Measurements from ENCODE around the gene RNPEP. TPM values are rescaled to one million over a fixed set of nuclear protein-coding genes. Genes with fewer than 3 reads are reported as not detected.

The RNPEP gene
- total RNA-seq, 2 experiments from 2014 or later = 19.9 to 20.8 TPM

DNA sequence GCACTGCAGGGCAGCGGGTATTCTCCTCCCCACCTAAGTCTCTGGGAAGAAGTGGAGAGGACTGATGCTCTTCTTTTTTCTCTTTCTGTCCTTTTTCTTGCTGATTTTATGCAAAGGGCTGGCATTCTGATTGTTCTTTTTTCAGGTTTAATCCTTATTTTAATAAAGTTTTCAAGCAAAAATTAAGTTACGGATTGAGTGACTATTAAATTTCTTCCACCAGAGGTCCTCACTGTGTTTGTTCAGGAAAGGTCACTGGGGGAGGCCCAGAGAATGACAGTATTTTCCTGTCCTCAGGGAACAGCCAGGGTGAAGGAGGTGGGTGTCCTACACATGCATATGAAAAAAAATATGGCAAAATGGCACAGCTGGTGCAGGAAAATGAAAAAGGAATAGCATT, 23.5 kb downstream of the RNPEP start:
- intact Hi-C loops (cut with DNase I, micrococcal nuclease) = no loop called here
- Mint-ChIP-seq H3K27ac (no peak overlapping the region), H3K9me3 (no peaks in the 10 kb centered on the region), H3K36me3 (ENCODE audit: low read depth) (peaks cover 60% of the 10 kb centered on the region), H3K27me3 (no peaks in the 10 kb centered on the region), H3K4me1 (ENCODE audit: low read depth) (no peaks in the 10 kb centered on the region), H3K4me3 (no peak overlapping the region)
- peaks cover 46% of the 10 kb centered on the region for H3K36me3 ChIP-seq (ENCODE audit: insufficient read depth, low read length)
- DNase-seq = no peak
- no peak overlapping the region for H3K27ac ChIP-seq (ENCODE audit: low read depth in 1 of 2, low read length in 2 of 2)
- ChIA-PET CTCF (no interaction called here), POLR2A (no interaction called here)
- H3K9me3 ChIP-seq (ENCODE audit: control insufficient read depth in 1 of 2, insufficient read depth in 1 of 2, low read length in 2 of 2) = peaks cover 0 to 6% of the 10 kb centered on the region in 2 experiments
- peaks cover 3% of the 10 kb centered on the region for H3K4me1 ChIP-seq (ENCODE audit: insufficient read depth, low read length)
- H3K4me3 ChIP-seq (ENCODE audit: low read length) = no peak overlapping the region
- ATAC-seq (ENCODE audit: poor library complexity) = no peak
- H3K27me3 ChIP-seq (ENCODE audit: control insufficient read depth in 1 of 2, insufficient read depth in 2 of 2, low read length in 2 of 2) = no peaks in the 10 kb centered on the region
- no peak for TF ChIP-seq CTCF (IDR thresholded peaks at IDR 0.05)

GRCh38 chr1:202007304-202007703, 24.9 kb downstream of the RNPEP start:
- CTCF ChIA-PET = interaction anchor here (0.5 to 0.9 kb wide), 2 partner anchors 112 to 1908 kb away, joined by 3 read pairs; no protein-coding TSS in a partner anchor
- no peaks in the 10 kb centered on the region for H3K4me1 Mint-ChIP-seq (ENCODE audit: low read depth)
- no peaks in the 10 kb centered on the region for H3K9me3 Mint-ChIP-seq
- H3K4me1 ChIP-seq (ENCODE audit: insufficient read depth, low read length) = peaks cover 3% of the 10 kb centered on the region
- H3K36me3 ChIP-seq (ENCODE audit: insufficient read depth, low read length) = peaks cover 36% of the 10 kb centered on the region
- no peaks in the 10 kb centered on the region for H3K27me3 ChIP-seq (ENCODE audit: control insufficient read depth in 1 of 2, insufficient read depth in 2 of 2, low read length in 2 of 2)
- no peak for ATAC-seq (ENCODE audit: poor library complexity)
- no peak overlapping the region for H3K27ac Mint-ChIP-seq
- peaks cover 0 to 6% of the 10 kb centered on the region in 2 experiments for H3K9me3 ChIP-seq (ENCODE audit: control insufficient read depth in 1 of 2, insufficient read depth in 1 of 2, low read length in 2 of 2)
- no peaks in the 10 kb centered on the region for H3K27me3 Mint-ChIP-seq
- POLR2A ChIA-PET = no interaction called here
- TF ChIP-seq CTCF (IDR thresholded peaks at IDR 0.05) = no peak
- H3K4me3 Mint-ChIP-seq = no peak overlapping the region
- DNase-seq = no peak
- H3K36me3 Mint-ChIP-seq (ENCODE audit: low read depth) = peaks cover 46% of the 10 kb centered on the region
- no peak overlapping the region for H3K4me3 ChIP-seq (ENCODE audit: low read length)
- intact Hi-C loops (cut with DNase I, micrococcal nuclease) = no loop called here
- no peak overlapping the region for H3K27ac ChIP-seq (ENCODE audit: low read depth in 1 of 2, low read length in 2 of 2)

GRCh38 chr1:202007805-202008489, 25.5 kb downstream of the RNPEP start:
- peaks cover 3% of the 10 kb centered on the region for H3K4me1 ChIP-seq (ENCODE audit: insufficient read depth, low read length)
- intact Hi-C loops (cut with DNase I, micrococcal nuclease) = no loop called here
- ATAC-seq (ENCODE audit: poor library complexity) = no peak
- TF ChIP-seq CTCF (IDR thresholded peaks at IDR 0.05) = no peak
- Mint-ChIP-seq H3K4me3 (no peak overlapping the region), H3K9me3 (no peaks in the 10 kb centered on the region), H3K27me3 (no peaks in the 10 kb centered on the region), H3K36me3 (ENCODE audit: low read depth) (peaks cover 40% of the 10 kb centered on the region), H3K4me1 (ENCODE audit: low read depth) (no peaks in the 10 kb centered on the region), H3K27ac (no peak overlapping the region)
- ChIA-PET CTCF (interaction anchor here (0.9 kb wide), 1 partner anchor 112 kb away, joined by 3 read pairs; no protein-coding TSS in a partner anchor), POLR2A (no interaction called here)
- peaks cover 30% of the 10 kb centered on the region for H3K36me3 ChIP-seq (ENCODE audit: insufficient read depth, low read length)
- no peaks in the 10 kb centered on the region for H3K27me3 ChIP-seq (ENCODE audit: control insufficient read depth in 1 of 2, insufficient read depth in 2 of 2, low read length in 2 of 2)
- no peak overlapping the region for H3K27ac ChIP-seq (ENCODE audit: low read depth in 1 of 2, low read length in 2 of 2)
- H3K9me3 ChIP-seq (ENCODE audit: control insufficient read depth in 1 of 2, insufficient read depth in 1 of 2, low read length in 2 of 2) = peaks cover 0 to 6% of the 10 kb centered on the region in 2 experiments
- no peak for DNase-seq
- H3K4me3 ChIP-seq (ENCODE audit: low read length) = no peak overlapping the region
